ENCODE data around the gene MARCHF3. TPM values are rescaled to one million over a fixed set of nuclear protein-coding genes. Genes with fewer than 3 reads are reported as not detected.
"Not testable (repeated sequence)": the region's sequence is repeated elsewhere in the genome, so short reads cannot be mapped to it uniquely, and the experiment has no call there.

MARCHF3 gene
- total RNA-seq, 1 experiment from 2014 or later: 0.61 TPM

DNA sequence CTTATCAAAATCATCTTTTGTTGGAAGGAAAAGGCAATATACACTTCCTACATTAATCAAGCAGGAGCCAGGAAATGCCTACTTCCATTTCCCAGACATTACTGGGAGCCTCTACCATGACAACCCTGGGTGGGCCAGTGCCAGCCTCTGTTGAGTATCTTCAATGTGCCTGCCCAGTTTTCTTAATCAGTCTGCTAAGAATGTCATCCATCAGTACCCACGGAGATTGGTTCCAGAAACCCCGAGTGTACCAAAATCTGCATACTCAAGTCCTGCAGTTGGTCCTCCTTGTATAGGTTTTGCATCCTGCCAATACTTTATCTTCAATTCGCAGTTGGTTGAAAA, 82.4 kb downstream of the MARCHF3 start:
- Mint-ChIP-seq H3K4me1 (ENCODE audit: low read depth, unreplicated experiment) (no peaks in the 10 kb centered on the region), H3K9me3 (ENCODE audit: unreplicated experiment) (no peaks in the 10 kb centered on the region), H3K36me3 (ENCODE audit: insufficient read depth, unreplicated experiment) (no peaks in the 10 kb centered on the region), H3K4me3 (ENCODE audit: unreplicated experiment) (no peak overlapping the region), H3K27ac (ENCODE audit: unreplicated experiment) (no peak overlapping the region), H3K27me3 (ENCODE audit: insufficient read depth, unreplicated experiment) (peaks cover 9% of the 10 kb centered on the region)
- intact Hi-C loops (cut with micrococcal nuclease; ENCODE audit: unreplicated experiment): no loop called here
- Histone ChIP-seq H3K27me3 (replicated peaks; ENCODE audit: control insufficient read depth, insufficient read depth, low read length) (no peaks in the 10 kb centered on the region), H3K36me3 (ENCODE audit: control insufficient read depth, insufficient read depth, low read length) (no peaks in the 10 kb centered on the region), H3K4me3 (ENCODE audit: low read depth, low read length) (no peak overlapping the region), H3K4me1 (no peaks in the 10 kb centered on the region), H3K9me3 (no peaks in the 10 kb centered on the region)
- POLR2A ChIA-PET: no interaction called here
- BruUV-seq (replicated peaks): no TSS peak
- TF ChIP-seq, protein P1, sequence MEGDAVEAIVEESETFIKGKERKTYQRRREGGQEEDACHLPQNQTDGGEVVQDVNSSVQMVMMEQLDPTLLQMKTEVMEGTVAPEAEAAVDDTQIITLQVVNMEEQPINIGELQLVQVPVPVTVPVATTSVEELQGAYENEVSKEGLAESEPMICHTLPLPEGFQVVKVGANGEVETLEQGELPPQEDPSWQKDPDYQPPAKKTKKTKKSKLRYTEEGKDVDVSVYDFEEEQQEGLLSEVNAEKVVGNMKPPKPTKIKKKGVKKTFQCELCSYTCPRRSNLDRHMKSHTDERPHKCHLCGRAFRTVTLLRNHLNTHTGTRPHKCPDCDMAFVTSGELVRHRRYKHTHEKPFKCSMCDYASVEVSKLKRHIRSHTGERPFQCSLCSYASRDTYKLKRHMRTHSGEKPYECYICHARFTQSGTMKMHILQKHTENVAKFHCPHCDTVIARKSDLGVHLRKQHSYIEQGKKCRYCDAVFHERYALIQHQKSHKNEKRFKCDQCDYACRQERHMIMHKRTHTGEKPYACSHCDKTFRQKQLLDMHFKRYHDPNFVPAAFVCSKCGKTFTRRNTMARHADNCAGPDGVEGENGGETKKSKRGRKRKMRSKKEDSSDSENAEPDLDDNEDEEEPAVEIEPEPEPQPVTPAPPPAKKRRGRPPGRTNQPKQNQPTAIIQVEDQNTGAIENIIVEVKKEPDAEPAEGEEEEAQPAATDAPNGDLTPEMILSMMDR (IDR thresholded peaks at IDR 0.05; ENCODE audit: insufficient read depth in 1 of 2, low read depth in 1 of 2, low read length in 1 of 2, severe bottlenecking in 1 of 2, unreplicated experiment in 1 of 2): no peak
- CTCF ChIA-PET: no interaction called here
- DNase-seq: no peak

DNA sequence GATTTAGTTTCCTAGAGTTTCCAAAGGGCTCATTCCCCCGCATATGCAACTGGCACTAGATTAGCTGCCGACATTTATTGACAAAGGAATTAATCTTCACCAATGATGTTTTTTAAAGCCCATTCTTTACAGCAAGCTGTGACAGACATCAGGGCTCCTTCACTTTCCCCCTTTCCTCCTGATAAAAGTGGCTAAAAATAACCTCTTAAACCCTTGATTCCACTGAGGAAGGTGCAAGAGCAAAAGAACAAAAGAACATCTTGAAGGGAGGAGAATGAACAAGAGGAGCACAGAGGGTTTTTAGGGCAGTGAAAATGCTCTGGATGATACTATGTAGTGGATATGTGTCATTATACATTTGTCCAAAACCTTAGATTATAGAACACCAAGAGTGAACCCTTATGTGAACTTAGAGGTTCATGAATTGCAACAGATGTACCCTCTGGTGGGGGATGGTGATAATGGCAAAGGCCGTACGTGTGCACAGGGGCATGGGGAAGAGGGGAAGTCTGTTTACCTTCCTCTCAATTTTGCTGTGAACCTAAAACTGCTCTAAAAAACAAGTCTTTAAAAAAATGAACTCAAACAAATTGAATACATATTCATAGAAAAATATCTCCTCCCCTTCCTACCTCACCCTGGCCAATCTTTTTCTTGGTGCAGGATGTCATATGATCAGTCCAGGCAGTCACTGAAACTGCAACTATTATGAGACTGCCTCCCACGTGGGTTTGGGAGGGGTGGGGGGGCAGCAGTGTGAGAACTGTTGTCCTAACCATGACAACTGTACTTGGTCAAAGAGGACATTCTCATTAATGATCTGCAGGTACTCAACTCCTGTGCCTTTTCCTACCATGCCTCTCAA, 83.0 kb downstream of the MARCHF3 start:
- no peak for DNase-seq
- H3K27me3 ChIP-seq (replicated peaks; ENCODE audit: control insufficient read depth, insufficient read depth, low read length): no peaks in the 10 kb centered on the region
- H3K4me3 ChIP-seq (ENCODE audit: low read depth, low read length): no peak overlapping the region
- Mint-ChIP-seq H3K4me1 (ENCODE audit: low read depth, unreplicated experiment) (no peaks in the 10 kb centered on the region), H3K9me3 (ENCODE audit: unreplicated experiment) (no peaks in the 10 kb centered on the region), H3K36me3 (ENCODE audit: insufficient read depth, unreplicated experiment) (no peaks in the 10 kb centered on the region), H3K27ac (ENCODE audit: unreplicated experiment) (no peak overlapping the region), H3K4me3 (ENCODE audit: unreplicated experiment) (no peak overlapping the region), H3K27me3 (ENCODE audit: insufficient read depth, unreplicated experiment) (peaks cover 9% of the 10 kb centered on the region)
- TF ChIP-seq, protein P1 (IDR thresholded peaks at IDR 0.05; ENCODE audit: insufficient read depth in 1 of 2, low read depth in 1 of 2, low read length in 1 of 2, severe bottlenecking in 1 of 2, unreplicated experiment in 1 of 2): no peak
- H3K9me3 ChIP-seq: no peaks in the 10 kb centered on the region
- intact Hi-C loops (cut with micrococcal nuclease; ENCODE audit: unreplicated experiment): no loop called here
- ChIA-PET POLR2A (no interaction called here), CTCF (no interaction called here)
- H3K4me1 ChIP-seq: no peaks in the 10 kb centered on the region
- H3K36me3 ChIP-seq (ENCODE audit: control insufficient read depth, insufficient read depth, low read length): no peaks in the 10 kb centered on the region
- BruUV-seq (replicated peaks): no TSS peak

DNA sequence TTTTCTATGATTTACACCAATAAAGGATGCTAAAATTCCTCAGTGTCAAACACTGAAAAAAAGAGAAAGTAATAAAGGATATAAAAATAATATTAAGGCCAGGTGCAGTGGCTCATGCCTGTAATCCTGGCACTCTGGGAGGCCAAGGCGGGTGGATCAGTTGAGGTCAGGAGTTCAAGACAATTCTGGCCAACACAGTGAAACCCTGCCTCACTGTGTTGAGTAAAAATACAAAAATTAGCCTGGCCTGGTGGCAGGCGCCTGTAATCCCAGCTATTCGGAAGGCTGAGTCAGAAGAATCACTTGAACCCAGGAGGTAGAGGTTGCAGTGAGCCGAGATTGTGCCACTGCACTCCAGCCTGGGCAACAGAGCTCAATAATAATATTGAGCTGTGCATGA, 87.5 kb downstream of the MARCHF3 start:
- H3K36me3 ChIP-seq (ENCODE audit: control insufficient read depth, insufficient read depth, low read length); H3K36me3 Mint-ChIP-seq (ENCODE audit: insufficient read depth, unreplicated experiment); H3K4me1 ChIP-seq; BruUV-seq (replicated peaks); DNase-seq; H3K9me3 Mint-ChIP-seq (ENCODE audit: unreplicated experiment); H3K9me3 ChIP-seq; H3K27ac Mint-ChIP-seq (ENCODE audit: unreplicated experiment); CTCF ChIA-PET; H3K4me1 Mint-ChIP-seq (ENCODE audit: low read depth, unreplicated experiment); H3K4me3 ChIP-seq (ENCODE audit: low read depth, low read length); POLR2A ChIA-PET; H3K27me3 ChIP-seq (replicated peaks; ENCODE audit: control insufficient read depth, insufficient read depth, low read length); intact Hi-C loops (cut with micrococcal nuclease; ENCODE audit: unreplicated experiment); H3K4me3 Mint-ChIP-seq (ENCODE audit: unreplicated experiment): not testable (repeated sequence)
- H3K27me3 Mint-ChIP-seq (ENCODE audit: insufficient read depth, unreplicated experiment): peaks cover 11% of the 10 kb centered on the region
